Anterior cingulate cortex (tissue), 58 donors: ENCODE data around the gene PFKP.
A peak's percentile ranks its signal among the peaks of the same experiment; 100 is the strongest.

Source experiments
- DNase-seq, 58 donors: peaks; one replicate each; lab custom pipeline; 2025; lab: John Stamatoyannopoulos, UW

Gene PFKP

DNA sequence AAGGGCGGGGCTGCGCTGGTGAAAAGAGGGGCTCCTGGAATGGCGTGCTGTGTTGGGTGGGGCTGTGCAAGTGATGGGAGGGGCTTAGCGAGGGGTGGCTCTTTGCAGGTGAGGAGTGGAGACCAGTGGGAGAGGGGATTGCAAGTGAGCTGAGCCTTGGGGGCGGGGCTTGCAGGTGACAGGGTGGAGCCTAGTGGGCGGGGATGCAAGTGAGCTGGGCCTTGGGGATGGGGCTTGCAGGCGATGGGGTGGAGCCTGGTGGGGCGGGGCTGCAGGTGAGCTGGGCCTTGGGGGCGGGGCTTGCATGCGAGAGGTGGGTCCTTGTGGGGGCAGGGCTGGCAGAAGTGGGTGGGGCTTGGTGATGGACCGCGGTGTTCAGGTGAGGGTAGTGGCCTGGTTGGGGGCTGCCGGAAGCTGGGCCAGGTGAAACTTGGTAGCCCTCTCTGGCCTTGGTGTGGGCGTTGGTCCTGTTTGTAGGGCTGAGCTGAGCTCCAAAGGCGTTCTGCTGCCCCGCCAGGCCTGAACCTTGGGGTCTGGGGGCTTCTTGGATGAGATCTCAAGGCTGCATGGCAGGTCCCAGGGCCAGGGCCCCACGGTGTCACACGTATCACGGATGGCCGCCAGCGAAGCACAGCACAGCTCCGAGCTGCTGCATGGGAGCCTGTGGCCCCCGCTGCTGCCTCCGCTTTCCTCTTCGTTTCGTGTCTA is 106.0 kb downstream of the PFKP start:
- DNase-seq, result peak in 13 of 58 donors; percentile 60 to 98 (median 83)

DNA sequence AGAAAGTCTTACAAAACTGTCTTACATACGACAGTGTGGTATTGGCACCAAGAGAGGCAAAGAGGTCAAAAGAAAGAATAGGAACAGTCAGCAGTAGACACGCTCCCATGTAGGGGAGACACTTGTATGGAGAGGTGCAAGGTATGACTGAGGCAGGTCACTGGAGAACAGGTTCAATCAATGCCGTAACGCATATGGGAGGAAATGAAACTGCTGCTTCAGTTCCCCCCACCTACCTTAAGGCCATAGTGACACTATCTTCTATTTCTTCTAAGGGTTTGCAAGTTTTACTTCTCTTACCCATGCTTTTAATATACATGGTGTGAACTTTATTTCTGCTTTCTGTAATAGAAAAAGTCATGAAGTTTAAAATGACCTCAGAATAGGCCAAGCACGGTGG is 110.7 kb downstream of the PFKP start:
- DNase-seq, result no peak

DNA sequence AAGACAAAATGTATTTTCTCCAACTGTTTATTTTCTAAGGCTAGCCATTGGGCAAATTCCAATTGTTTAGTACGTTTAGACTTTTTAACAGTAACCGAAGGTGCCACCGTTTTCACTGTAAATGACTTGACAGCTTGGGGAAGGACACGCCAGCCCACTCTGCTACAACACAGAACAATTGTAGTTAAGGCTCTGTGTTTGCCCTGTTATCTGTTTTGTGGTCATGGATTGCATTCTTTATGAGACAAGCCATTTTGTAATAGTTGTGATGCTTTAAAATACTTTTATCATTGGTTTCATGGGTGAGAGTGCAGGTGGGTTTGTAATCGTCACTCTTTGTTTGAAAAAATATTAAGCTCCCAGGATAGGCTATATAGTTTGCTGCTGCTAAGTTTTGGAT is 111.8 kb downstream of the PFKP start:
- DNase-seq, result no peak

DNA sequence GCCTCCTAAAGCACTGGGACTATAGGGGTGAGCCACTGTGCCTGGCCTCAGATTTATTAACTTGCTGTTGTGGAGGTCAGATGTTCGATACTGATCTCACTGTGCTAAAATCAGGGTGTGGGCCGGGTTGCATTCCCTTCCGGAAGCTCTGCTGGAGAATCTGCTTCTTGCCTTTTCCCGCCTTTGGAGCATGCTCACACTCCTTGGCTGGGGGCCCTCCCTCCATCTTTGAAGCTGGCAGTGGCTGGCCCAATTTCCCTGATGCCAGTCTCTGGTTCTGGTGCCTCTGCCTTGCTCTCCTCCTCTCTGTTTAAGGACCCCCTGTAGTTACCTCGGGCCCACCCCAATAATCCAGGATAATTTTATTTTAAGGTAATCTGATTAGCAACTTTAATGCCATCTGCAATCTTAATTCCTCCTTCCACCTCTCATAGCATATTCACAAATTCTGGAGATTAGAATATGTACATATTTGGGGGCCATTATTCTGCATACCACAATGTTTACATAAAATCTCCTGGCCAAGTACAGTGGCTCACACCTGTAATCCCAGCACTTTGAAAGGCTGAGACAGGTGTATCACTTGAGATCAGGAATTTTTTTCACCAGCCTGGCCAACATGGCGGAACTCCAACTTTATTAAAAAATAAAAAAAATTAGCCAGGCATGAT is 113.1 kb downstream of the PFKP start:
- DNase-seq, result no peak

DNA sequence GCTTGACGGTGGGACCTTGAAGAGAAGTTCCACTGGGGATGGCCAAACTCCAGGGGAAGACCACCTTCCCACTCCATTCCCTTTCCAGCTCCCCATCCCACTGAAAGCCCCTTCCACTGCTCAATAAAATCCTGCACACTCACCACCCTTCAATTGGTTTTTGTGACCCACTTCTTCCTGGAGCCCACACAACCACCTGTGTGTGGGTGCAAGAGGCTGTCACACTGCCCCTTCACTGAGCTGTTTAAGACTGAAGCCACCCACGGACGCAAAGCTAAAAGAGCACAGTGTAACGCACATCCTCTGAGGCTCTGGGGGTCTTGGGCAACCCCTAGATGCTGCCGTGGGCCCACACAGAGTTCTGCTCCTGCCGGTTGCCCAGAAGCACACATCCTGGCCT is 118.0 kb downstream of the PFKP start:
- DNase-seq, result no peak

DNA sequence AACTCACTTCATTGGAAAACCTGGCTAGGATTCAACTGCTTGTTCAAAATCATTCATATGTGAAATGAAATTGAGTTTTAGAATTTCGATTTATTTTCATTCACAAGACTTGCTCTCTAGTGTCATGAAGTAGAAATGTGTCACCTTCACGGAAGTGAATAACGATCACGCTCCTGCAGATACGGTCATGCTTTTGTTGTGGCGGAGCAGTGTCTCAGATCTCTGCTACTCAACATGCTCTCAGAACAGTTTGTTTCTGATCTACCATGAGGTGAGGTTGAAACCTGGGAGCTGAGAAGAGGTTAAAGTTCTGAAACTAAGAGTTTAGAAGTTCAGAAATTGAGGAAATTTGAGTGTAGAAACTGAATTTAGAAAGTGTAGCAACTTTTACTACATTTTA is 119.0 kb downstream of the PFKP start:
- DNase-seq, result no peak
